SU-DHL-6 (cell line): ENCODE data around the gene LHX4.

Experiments
- H2AFZ ChIP-seq: fragments of 200-600 bp; sonication (generic); 2 replicates; pipeline ENCODE4 v1.6.1; 2014; ENCODE audit warnings: low read depth, mild to moderate bottlenecking, moderate library complexity, mixed read lengths, antibody characterized with exemption, low read length; ENCODE audit not compliant: severe bottlenecking
- H3F3A ChIP-seq: fragments of 200-600 bp; shearing (Covaris generic); 2 replicates; pipeline ENCODE4 v1.6.0; 2016; ENCODE audit warnings: antibody characterized with exemption, mild to moderate bottlenecking; ENCODE audit not compliant: insufficient read depth
- H3K27ac ChIP-seq: fragments of 200-600 bp; sonication (generic); 2 replicates; pipeline ENCODE4 v1.5.1; 2016; ENCODE audit warnings: low read depth, mild to moderate bottlenecking, low read length, moderate library complexity, mixed read lengths
- H3K27me3 ChIP-seq: fragments of 200-600 bp; sonication (generic), shearing (Covaris generic); 2 replicates; pipeline ENCODE4 v1.6.0; 2014; ENCODE audit warnings: mild to moderate bottlenecking, low read length
- H3K36me3 ChIP-seq: fragments of 200-600 bp; sonication (generic); 2 replicates; pipeline ENCODE4 v1.6.1; 2014; ENCODE audit warnings: mild to moderate bottlenecking, low read length, mixed read lengths
- H3K4me2 ChIP-seq: fragments of 300-600, 200-600 bp; shearing (Covaris generic), sonication (generic); 2 replicates; pipeline ENCODE4 v1.6.0; 2014; ENCODE audit warnings: low read length, low read depth, mild to moderate bottlenecking; ENCODE audit not compliant: poor library complexity, severe bottlenecking
- H3K4me3 ChIP-seq: fragments of 200-600 bp; sonication (generic); 2 replicates; pipeline ENCODE4 v1.5.1; 2014; ENCODE audit warnings: antibody characterized with exemption, low read length, mild to moderate bottlenecking, mixed read lengths; ENCODE audit not compliant: insufficient read depth, poor library complexity, severe bottlenecking
- H3K79me2 ChIP-seq: fragments of 200-600 bp; sonication (generic); 2 replicates; pipeline ENCODE4 v1.6.1; 2014; ENCODE audit warnings: mild to moderate bottlenecking, low read length, moderate library complexity; ENCODE audit not compliant: insufficient read depth
- H3K9ac ChIP-seq: fragments of 200-600 bp; sonication (generic); 2 replicates; pipeline ENCODE4 v1.7.0; 2014; ENCODE audit warnings: mild to moderate bottlenecking, low read length
- H3K9me2 ChIP-seq: fragments of 200-600 bp; sonication (generic); replicated peaks from 2 replicates; pipeline ENCODE4 v1.6.1; 2014; ENCODE audit warnings: low read length; ENCODE audit not compliant: insufficient read depth
- H3K9me3 ChIP-seq: fragments of 200-600 bp; sonication (generic); 2 replicates; pipeline ENCODE4 v1.6.1; 2014; ENCODE audit warnings: low read length, mixed read lengths; ENCODE audit not compliant: insufficient read depth
- H4K20me1 ChIP-seq: fragments of 200-600 bp; sonication (generic); 2 replicates; pipeline ENCODE4 v1.6.1; 2014; ENCODE audit warnings: low read depth, mild to moderate bottlenecking, antibody characterized with exemption, low read length, moderate library complexity, mixed read lengths
- EZH2phosphoT487 ChIP-seq: fragments of 200-600 bp; sonication (generic), shearing (Covaris generic); conservative IDR thresholded peaks from 2 replicates; pipeline ENCODE4 v1.6.1; 2018; ENCODE audit warnings: mild to moderate bottlenecking, antibody characterized with exemption, low read length, moderate library complexity, mixed read lengths
- TF ChIP-seq, protein P1 (sequence below): fragments of 200-600 bp; sonication (generic); IDR thresholded peaks from one replicate; pipeline ENCODE4 v1.5.1; 2017; ENCODE audit warnings: antibody characterized with exemption, mild to moderate bottlenecking, low read length, moderate library complexity; ENCODE audit not compliant: insufficient read depth, poor library complexity, severe bottlenecking

The LHX4 gene

DNA sequence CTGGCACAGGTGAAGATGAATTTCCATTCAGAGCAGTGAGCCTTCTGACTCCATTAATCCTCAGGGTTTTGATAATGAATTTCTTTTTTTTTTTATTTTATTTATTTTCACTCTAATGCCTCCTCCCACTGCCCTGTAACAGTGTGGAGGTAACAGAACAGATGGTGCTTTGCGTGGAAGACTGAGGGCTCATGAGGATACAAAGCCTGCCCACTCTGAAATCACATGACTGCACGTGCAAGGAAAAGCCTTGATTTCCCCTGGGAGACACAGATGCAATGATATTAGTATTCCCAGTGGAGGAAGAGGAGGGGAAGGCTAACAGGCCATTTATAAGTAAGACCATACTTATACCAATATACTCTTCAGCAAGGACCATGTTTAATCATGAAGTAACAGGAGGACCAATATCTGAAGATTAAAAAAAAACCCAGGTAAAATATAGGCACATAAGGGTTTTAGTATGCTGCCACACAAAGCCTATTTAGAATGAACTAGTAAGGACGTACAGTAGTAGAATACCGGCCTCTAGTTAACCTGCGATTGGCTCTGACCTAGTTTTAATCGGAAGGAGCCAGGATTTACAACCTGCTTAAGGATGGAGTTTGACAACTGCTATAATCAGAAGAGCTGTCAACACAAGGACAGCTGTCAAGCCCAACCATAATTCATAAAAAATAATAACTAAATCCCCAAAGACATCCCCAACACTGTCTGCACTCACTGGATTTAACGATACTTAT lies 69.6 kb downstream of the LHX4 start:
- Histone ChIP-seq H3K9me2 (no peaks in the 10 kb centered on the region), H3K79me2 (no peaks in the 10 kb centered on the region), H3K36me3 (no peaks in the 10 kb centered on the region), H3K9me3 (no peaks in the 10 kb centered on the region), H2AFZ (no peak overlapping the region), H3K27me3 (no peaks in the 10 kb centered on the region), H3K9ac (no peak overlapping the region), H4K20me1 (0 out of 2 replicates have a peak, but pooled peaks cover 5% of the 10 kb centered on the region), H3K4me2 (no peak overlapping the region), H3F3A (no peaks in the 10 kb centered on the region), H3K27ac (no peak overlapping the region), H3K4me3 (no peak overlapping the region)
- no peak for TF ChIP-seq EZH2phosphoT487
- TF ChIP-seq, protein P1, sequence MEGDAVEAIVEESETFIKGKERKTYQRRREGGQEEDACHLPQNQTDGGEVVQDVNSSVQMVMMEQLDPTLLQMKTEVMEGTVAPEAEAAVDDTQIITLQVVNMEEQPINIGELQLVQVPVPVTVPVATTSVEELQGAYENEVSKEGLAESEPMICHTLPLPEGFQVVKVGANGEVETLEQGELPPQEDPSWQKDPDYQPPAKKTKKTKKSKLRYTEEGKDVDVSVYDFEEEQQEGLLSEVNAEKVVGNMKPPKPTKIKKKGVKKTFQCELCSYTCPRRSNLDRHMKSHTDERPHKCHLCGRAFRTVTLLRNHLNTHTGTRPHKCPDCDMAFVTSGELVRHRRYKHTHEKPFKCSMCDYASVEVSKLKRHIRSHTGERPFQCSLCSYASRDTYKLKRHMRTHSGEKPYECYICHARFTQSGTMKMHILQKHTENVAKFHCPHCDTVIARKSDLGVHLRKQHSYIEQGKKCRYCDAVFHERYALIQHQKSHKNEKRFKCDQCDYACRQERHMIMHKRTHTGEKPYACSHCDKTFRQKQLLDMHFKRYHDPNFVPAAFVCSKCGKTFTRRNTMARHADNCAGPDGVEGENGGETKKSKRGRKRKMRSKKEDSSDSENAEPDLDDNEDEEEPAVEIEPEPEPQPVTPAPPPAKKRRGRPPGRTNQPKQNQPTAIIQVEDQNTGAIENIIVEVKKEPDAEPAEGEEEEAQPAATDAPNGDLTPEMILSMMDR, result no peak

DNA sequence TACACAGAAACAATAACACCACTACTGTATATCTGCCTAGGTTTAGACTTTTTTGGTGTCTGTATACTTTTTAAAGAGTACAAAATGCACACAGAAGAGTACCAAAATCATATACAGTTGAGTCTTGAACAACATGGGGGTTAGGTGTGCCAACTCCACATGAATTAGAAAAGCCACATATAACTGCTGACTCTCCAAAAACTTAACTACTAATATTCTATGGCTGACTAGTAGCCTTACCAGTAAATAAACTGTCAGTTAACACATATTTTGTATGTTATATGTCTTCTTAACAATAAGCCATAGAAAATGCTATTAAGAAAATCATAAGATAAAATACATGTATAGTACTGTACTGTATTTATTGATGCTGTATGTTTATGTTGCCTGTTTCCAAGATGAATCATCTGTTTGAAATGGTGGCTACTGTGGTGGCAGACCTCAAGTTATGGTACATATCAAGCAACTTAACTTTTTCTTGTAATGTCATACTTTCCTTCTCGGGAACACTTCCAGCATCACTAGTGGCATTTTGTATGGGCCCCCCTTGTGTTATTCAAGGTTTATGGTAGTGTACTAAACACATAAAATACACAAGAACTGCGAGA lies 71.2 kb downstream of the LHX4 start:
- Histone ChIP-seq H3K27ac (no peak overlapping the region), H3K36me3 (no peaks in the 10 kb centered on the region), H3K4me2 (no peak overlapping the region), H3K9me2 (no peaks in the 10 kb centered on the region), H3K9ac (no peak overlapping the region), H4K20me1 (0 out of 2 replicates have a peak, but pooled peaks cover 5% of the 10 kb centered on the region), H3K9me3 (no peaks in the 10 kb centered on the region), H3K4me3 (no peak overlapping the region), H3K79me2 (no peaks in the 10 kb centered on the region), H2AFZ (no peak overlapping the region), H3K27me3 (no peaks in the 10 kb centered on the region), H3F3A (no peaks in the 10 kb centered on the region)
- no peak for TF ChIP-seq EZH2phosphoT487
- TF ChIP-seq, protein P1, result no peak

DNA sequence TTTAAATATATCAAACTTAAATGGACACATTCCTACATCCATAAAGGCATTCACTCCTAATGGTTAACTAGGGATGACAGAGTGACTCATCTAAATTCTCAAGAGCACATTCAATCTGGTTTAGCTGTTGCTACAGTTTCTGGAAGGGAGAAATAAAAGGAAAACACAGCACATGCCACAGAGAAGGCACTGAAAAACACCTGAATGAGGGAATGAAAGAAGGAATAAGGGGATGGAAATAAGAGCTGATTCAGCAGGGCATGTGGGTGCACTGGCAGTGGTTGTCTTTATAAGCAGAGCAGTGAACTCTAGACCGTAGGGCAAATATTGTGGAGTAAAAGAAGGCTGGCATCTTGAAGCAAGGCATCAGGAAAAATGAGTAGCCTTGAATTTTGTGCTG lies 79.3 kb downstream of the LHX4 start:
- Histone ChIP-seq H3K9ac (no peak overlapping the region), H3K9me2 (no peaks in the 10 kb centered on the region), H2AFZ (no peak overlapping the region), H4K20me1 (no peaks in the 10 kb centered on the region), H3K9me3 (no peaks in the 10 kb centered on the region), H3F3A (no peaks in the 10 kb centered on the region), H3K4me2 (no peak overlapping the region), H3K27ac (no peak overlapping the region), H3K79me2 (no peaks in the 10 kb centered on the region; the same call in 1 of the 2 replicates), H3K27me3 (no peaks in the 10 kb centered on the region), H3K4me3 (no peak overlapping the region), H3K36me3 (peaks cover 3% of the 10 kb centered on the region; the same call in 1 of the 2 replicates)
- TF ChIP-seq, protein P1, result no peak
- TF ChIP-seq EZH2phosphoT487, result no peak
